Measurements from ENCODE around the gene DRD2. TPM values are rescaled to one million over a fixed set of nuclear protein-coding genes. Genes with fewer than 3 reads are reported as not detected.

DRD2 gene
- total RNA-seq, 4 donors from 2014 or later, result 0.13 to 0.17 TPM; not detected in 2

DNA sequence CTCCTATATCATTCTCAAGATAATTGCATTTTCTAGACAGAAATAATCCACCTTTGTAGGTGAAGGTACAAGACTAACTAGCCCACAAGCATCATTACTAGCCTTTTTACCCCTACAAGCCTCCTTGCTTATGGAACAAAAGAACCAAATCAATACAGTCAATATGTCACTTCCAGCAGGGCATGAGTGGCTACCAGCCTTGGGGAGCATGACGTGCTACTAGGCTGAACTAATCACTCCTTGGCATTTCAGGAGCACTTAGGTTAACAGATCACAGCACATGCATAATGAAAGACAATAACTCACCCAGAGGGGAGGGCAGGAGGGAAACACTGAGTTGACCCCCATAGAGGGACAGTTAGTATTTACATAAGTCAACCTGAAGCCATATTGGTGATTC lies 2.7 kb downstream of the DRD2 start:
- peaks cover 0 to 98% (median 23%) of the 10 kb centered on the region in 4 donors for H3K27me3 ChIP-seq
- WGBS, result 50% methylated on average over 1 of the region's 1 CpG

DNA sequence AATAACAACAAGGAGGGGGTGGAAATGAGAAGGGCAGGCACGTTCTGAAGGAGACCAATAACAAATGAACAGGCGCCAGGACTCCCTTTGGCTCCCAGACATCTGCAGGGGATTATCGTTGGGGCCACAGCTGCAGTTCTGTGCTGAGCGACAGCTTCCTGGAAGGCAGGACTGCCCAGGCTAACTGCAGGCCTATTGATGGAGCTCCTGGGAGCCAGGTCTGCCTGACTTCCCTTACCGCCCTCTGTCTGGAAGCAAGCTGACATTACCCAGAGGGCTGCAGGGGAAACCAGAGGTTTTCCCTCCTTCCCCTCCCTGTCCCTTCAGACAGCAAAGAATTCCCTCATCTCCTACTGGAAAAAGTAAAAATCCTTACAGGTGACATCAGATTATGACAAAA lies 5.0 kb downstream of the DRD2 start:
- Histone ChIP-seq H3K9me3 (no peaks in the 10 kb centered on the region), H3K36me3 (no peaks in the 10 kb centered on the region), H3K27ac (replicated peaks in 1 of 4) (no peak overlapping the region)

More for the DNA sequence above, 2.7 kb downstream of the DRD2 start:
- intact Hi-C loops (cut with DNase I), result no loop called here
- Histone ChIP-seq H3K36me3 (no peaks in the 10 kb centered on the region), H3K4me1 (peaks cover 4 to 21% (median 12%) of the 10 kb centered on the region in 4 donors), H3K4me3 (no peak overlapping the region), H3K27ac (replicated peaks in 1 of 4) (no peak overlapping the region), H3K9me3 (no peaks in the 10 kb centered on the region)
- no peak for DNase-seq (ENCODE audit: extremely low spot score)
- no peak for TF ChIP-seq EP300 (IDR thresholded peaks at IDR 0.05)
- TF ChIP-seq, protein P1, sequence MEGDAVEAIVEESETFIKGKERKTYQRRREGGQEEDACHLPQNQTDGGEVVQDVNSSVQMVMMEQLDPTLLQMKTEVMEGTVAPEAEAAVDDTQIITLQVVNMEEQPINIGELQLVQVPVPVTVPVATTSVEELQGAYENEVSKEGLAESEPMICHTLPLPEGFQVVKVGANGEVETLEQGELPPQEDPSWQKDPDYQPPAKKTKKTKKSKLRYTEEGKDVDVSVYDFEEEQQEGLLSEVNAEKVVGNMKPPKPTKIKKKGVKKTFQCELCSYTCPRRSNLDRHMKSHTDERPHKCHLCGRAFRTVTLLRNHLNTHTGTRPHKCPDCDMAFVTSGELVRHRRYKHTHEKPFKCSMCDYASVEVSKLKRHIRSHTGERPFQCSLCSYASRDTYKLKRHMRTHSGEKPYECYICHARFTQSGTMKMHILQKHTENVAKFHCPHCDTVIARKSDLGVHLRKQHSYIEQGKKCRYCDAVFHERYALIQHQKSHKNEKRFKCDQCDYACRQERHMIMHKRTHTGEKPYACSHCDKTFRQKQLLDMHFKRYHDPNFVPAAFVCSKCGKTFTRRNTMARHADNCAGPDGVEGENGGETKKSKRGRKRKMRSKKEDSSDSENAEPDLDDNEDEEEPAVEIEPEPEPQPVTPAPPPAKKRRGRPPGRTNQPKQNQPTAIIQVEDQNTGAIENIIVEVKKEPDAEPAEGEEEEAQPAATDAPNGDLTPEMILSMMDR (IDR thresholded peaks at IDR 0.05), result no peak
- no peak for TF ChIP-seq POLR2AphosphoS5 (IDR thresholded peaks at IDR 0.05)
- no peak for TF ChIP-seq POLR2A (IDR thresholded peaks at IDR 0.05; ENCODE audit: low read depth)

DNA sequence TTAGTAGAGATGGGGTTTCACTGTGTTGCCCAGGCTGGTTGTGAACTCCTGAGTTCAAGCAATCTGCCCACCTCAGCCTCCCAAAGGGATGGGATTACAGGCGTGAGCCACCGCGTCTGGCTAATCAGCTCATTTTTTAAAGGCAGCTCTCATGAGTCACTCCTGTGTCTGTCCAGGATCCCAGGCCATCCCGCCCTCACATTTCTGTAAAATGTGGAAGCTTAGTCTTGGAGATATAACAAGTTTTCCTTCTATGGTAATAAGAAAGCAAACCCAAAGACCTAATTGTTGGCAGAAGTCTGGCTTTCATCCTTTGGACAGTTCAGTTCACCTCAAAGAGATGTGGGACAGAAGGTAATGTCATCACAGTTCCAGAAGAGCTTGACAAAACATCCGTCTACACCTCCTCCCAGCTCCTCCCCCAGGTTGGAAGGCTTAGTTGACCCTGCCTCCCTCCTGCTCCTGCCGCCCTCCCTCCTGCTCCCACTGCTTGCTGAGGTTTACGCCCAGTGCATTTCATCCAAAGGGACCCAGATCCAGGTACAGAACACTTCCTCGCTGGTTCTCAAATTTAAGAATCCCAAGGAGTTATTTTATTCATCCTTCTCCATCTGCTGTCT lies 6.4 kb downstream of the DRD2 start:
- WGBS, result 63% methylated on average over 6 of the region's 8 CpGs
- no peak for DNase-seq (ENCODE audit: extremely low spot score)
- Histone ChIP-seq H3K27ac (replicated peaks in 1 of 4) (no peak overlapping the region), H3K4me3 (no peak overlapping the region), H3K27me3 (peaks cover 0 to 77% (median 5%) of the 10 kb centered on the region in 4 donors), H3K9me3 (no peaks in the 10 kb centered on the region), H3K4me1 (peaks cover 0 to under 1% (median 0%) of the 10 kb centered on the region in 4 donors), H3K36me3 (no peaks in the 10 kb centered on the region)
- intact Hi-C loops (cut with DNase I), result no loop called here
- TF ChIP-seq POLR2AphosphoS5 (IDR thresholded peaks at IDR 0.05), result no peak
- TF ChIP-seq, protein P1 (IDR thresholded peaks at IDR 0.05), result no peak
- no peak for TF ChIP-seq POLR2A (IDR thresholded peaks at IDR 0.05; ENCODE audit: low read depth)
- TF ChIP-seq EP300 (IDR thresholded peaks at IDR 0.05), result no peak

More for the DNA sequence above, 5.0 kb downstream of the DRD2 start:
- H3K4me1 ChIP-seq, result peaks cover 4 to 15% (median 10%) of the 10 kb centered on the region in 4 donors
- no peak for DNase-seq (ENCODE audit: extremely low spot score)
- peaks cover 0 to 85% (median 10%) of the 10 kb centered on the region in 4 donors for H3K27me3 ChIP-seq
- no peak overlapping the region for H3K4me3 ChIP-seq
- 40% methylated on average over 5 of the region's 5 CpGs for WGBS
- TF ChIP-seq POLR2AphosphoS5 (IDR thresholded peaks at IDR 0.05) (no peak), EP300 (IDR thresholded peaks at IDR 0.05) (no peak), POLR2A (IDR thresholded peaks at IDR 0.05; ENCODE audit: low read depth) (no peak)
- TF ChIP-seq, protein P1 (IDR thresholded peaks at IDR 0.05), result no peak
- intact Hi-C loops (cut with DNase I), result no loop called here

DNA sequence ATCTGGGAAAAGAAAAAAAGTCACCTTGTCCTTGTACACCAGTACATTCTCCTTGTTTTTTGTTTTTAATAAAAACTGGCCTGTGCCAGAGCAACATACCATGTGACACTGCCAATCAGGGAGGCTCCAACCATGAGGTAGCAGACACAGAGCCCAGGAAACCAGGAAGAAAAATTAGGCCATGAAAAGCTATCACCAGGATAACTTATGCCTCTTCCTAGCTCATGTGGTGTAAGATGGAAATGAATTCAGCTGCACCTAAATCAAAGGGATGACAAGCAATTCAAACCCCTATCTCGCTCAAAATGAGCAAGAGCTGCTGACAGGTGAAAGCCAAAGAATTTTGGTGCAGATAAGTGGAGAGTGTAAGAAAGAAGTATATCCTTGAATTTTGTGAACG lies 7.7 kb downstream of the DRD2 start:
- WGBS, result 67% methylated on average over 2 of the region's 2 CpGs

More for the DNA sequence above, 7.7 kb downstream of the DRD2 start:
- DNase-seq (ENCODE audit: extremely low spot score), result no peak
- intact Hi-C loops (cut with DNase I), result no loop called here
- Histone ChIP-seq H3K9me3 (no peaks in the 10 kb centered on the region), H3K27ac (replicated peaks in 1 of 4) (no peak overlapping the region), H3K4me1 (no peaks in the 10 kb centered on the region), H3K27me3 (peaks cover 0 to 65% (median 2%) of the 10 kb centered on the region in 4 donors), H3K36me3 (no peaks in the 10 kb centered on the region), H3K4me3 (no peak overlapping the region)
- TF ChIP-seq POLR2AphosphoS5 (IDR thresholded peaks at IDR 0.05) (no peak), POLR2A (IDR thresholded peaks at IDR 0.05; ENCODE audit: low read depth) (no peak), EP300 (IDR thresholded peaks at IDR 0.05) (no peak)
- TF ChIP-seq, protein P1 (IDR thresholded peaks at IDR 0.05), result no peak

Data from esophagus muscularis mucosa (tissue), 4 donors.